Keratinocyte (primary cell): ENCODE results near the gene RAD21L1. TPM values are rescaled to one million over a fixed set of nuclear protein-coding genes. Genes with fewer than 3 reads are reported as not detected.

Experiments
- DNase-seq: peaks from one replicate; pipeline ENCODE4 v3.0.0-alpha.2; 2011; ENCODE audit warnings: low read depth, missing footprints, low spot score
- FAIRE-seq: peaks from 2 replicates; lab custom pipeline; 2011; peaks lifted over from hg19 to GRCh38; lab: Jason Lieb, UNC
- H2AFZ ChIP-seq: 2 replicates; pipeline ENCODE4 v1.6.0; 2012; ENCODE audit warnings: low read length, control low read depth, inconsistent platforms; ENCODE audit not compliant: control insufficient read depth
- H3K27ac ChIP-seq: 2 replicates; pipeline ENCODE4 v1.5.1; 2011; ENCODE audit warnings: low read length; ENCODE audit not compliant: control insufficient read depth, insufficient read depth
- H3K27me3 ChIP-seq: 3 replicates; pipeline ENCODE4 v1.6.0; 2011; ENCODE audit warnings: low read length; ENCODE audit not compliant: control insufficient read depth, insufficient read depth; ENCODE audit errors: extremely low read depth
- H3K36me3 ChIP-seq, 2 experiments: 2 replicates in 1 of 2; 3 replicates in 1 of 2; pipeline ENCODE4 v1.5.1; 2011; ENCODE audit warnings: low read length in 2 of 2, mild to moderate bottlenecking in 1 of 2; ENCODE audit not compliant: control insufficient read depth in 2 of 2, insufficient read depth in 2 of 2; ENCODE audit errors: extremely low read depth in 1 of 2
- H3K4me1 ChIP-seq: 3 replicates; pipeline ENCODE4 v1.5.1; 2011; ENCODE audit warnings: low read length; ENCODE audit not compliant: control insufficient read depth, insufficient read depth; ENCODE audit errors: extremely low read depth
- H3K4me2 ChIP-seq: 3 replicates; pipeline ENCODE4 v1.6.0; 2011; ENCODE audit warnings: low read depth, low read length; ENCODE audit not compliant: control insufficient read depth, insufficient read depth; ENCODE audit errors: extremely low read depth
- H3K4me3 ChIP-seq, 3 experiments: fragments of 200-600 bp in 1 of 3; sonication (generic) in 1 of 3; 2 replicates in 2 of 3; 3 replicates in 1 of 3; pipeline ENCODE4 v1.5.1; 2011 to 2016; ENCODE audit warnings: low read length in 3 of 3, mild to moderate bottlenecking in 3 of 3, control low read depth in 2 of 3, inconsistent platforms in 1 of 3, low read depth in 1 of 3, mixed read lengths in 1 of 3, mixed run types in 1 of 3, moderate library complexity in 1 of 3; ENCODE audit not compliant: control insufficient read depth in 2 of 3, insufficient read depth in 2 of 3; ENCODE audit errors: extremely low read depth in 1 of 3
- H3K79me2 ChIP-seq: 2 replicates; pipeline ENCODE4 v1.6.0; 2012; ENCODE audit warnings: low read length; ENCODE audit not compliant: control insufficient read depth, insufficient read depth
- H3K9ac ChIP-seq: 3 replicates; pipeline ENCODE4 v1.6.0; 2011; ENCODE audit warnings: low read length; ENCODE audit not compliant: control insufficient read depth, insufficient read depth; ENCODE audit errors: extremely low read depth
- H3K9me1 ChIP-seq: 3 replicates; pipeline ENCODE4 v1.6.0; 2011; ENCODE audit warnings: low read length; ENCODE audit not compliant: control insufficient read depth, insufficient read depth; ENCODE audit errors: extremely low read depth
- H3K9me3 ChIP-seq: 2 replicates; pipeline ENCODE4 v1.5.1; 2012; ENCODE audit warnings: low read depth, low read length; ENCODE audit not compliant: control insufficient read depth
- H4K20me1 ChIP-seq: 3 replicates; pipeline ENCODE4 v1.6.0; 2011; ENCODE audit warnings: low read length; ENCODE audit not compliant: control insufficient read depth, insufficient read depth; ENCODE audit errors: extremely low read depth
- EZH2 ChIP-seq: IDR thresholded peaks from one replicate; pipeline ENCODE4 v1.6.1; 2012; ENCODE audit warnings: inconsistent platforms, mild to moderate bottlenecking, low read length, moderate library complexity
- dilution Hi-C: fragments of 300-500 bp; cut with MboI; formaldehyde crosslinking; loops from one replicate; pipeline ENCODE4 v1.7.0; 2020; ENCODE audit warnings: low sequenced_read_pairs; ENCODE audit not compliant: extremely low pct_ligation_motif_present
- polyA plus RNA-seq, 5 experiments: library from polyadenylated mRNA; depleted of rRNA in 3 of 5; stranded (reverse) in 3 of 5; stranded (forward) in 1 of 5; unstranded in 1 of 5; fragments of >200 nt; gene quantifications; 1 replicate in 1 of 5; 2 replicates in 3 of 5; 3 replicates in 1 of 5; pipeline versions ENCODE4 v1.2.1 to v1.2.3, GENCODE V29; 2011 to 2012; ENCODE audit warnings: missing spikeins in 2 of 5, low read depth in 1 of 5, low replicate concordance in 1 of 5
- TF ChIP-seq, protein P1 (sequence below), 3 experiments: IDR thresholded peaks in 1 of 3; conservative IDR thresholded peaks in 1 of 3; optimal IDR thresholded peaks in 1 of 3; 2 replicates in 2 of 3; 3 replicates in 1 of 3; pipeline versions ENCODE3 to v1.5.1; 2011; ENCODE audit warnings: low read length in 3 of 3, mild to moderate bottlenecking in 3 of 3, moderate library complexity in 2 of 3, control low read depth in 1 of 3, inconsistent platforms in 1 of 3; ENCODE audit not compliant: insufficient read depth in 2 of 3; ENCODE audit errors: extremely low read depth in 1 of 3

Gene RAD21L1
- polyA plus RNA-seq, 1 donor (not counting 4 experiments of a cell fraction or from before 2014, with no cell fraction given), result not detected

GRCh38 chr20:1241456-1241855, 15.6 kb downstream of the RAD21L1 start:
- H3K4me2 ChIP-seq, result no peak overlapping the region
- no peaks in the 10 kb centered on the region for H3K79me2 ChIP-seq
- dilution Hi-C loops, result no loop called here
- DNase-seq, result no peak
- H4K20me1 ChIP-seq, result no peaks in the 10 kb centered on the region
- H3K9me3 ChIP-seq, result no peaks in the 10 kb centered on the region
- no peak overlapping the region for H3K9ac ChIP-seq
- FAIRE-seq, result no peak
- H2AFZ ChIP-seq, result no peak overlapping the region
- H3K36me3 ChIP-seq, result no peaks in the 10 kb centered on the region
- H3K27me3 ChIP-seq, result peaks cover 6% of the 10 kb centered on the region
- no peaks in the 10 kb centered on the region for H3K4me1 ChIP-seq
- H3K27ac ChIP-seq, result no peak overlapping the region
- H3K4me3 ChIP-seq, result no peak overlapping the region
- no peaks in the 10 kb centered on the region for H3K9me1 ChIP-seq
- TF ChIP-seq EZH2, result no peak
- TF ChIP-seq, protein P1, sequence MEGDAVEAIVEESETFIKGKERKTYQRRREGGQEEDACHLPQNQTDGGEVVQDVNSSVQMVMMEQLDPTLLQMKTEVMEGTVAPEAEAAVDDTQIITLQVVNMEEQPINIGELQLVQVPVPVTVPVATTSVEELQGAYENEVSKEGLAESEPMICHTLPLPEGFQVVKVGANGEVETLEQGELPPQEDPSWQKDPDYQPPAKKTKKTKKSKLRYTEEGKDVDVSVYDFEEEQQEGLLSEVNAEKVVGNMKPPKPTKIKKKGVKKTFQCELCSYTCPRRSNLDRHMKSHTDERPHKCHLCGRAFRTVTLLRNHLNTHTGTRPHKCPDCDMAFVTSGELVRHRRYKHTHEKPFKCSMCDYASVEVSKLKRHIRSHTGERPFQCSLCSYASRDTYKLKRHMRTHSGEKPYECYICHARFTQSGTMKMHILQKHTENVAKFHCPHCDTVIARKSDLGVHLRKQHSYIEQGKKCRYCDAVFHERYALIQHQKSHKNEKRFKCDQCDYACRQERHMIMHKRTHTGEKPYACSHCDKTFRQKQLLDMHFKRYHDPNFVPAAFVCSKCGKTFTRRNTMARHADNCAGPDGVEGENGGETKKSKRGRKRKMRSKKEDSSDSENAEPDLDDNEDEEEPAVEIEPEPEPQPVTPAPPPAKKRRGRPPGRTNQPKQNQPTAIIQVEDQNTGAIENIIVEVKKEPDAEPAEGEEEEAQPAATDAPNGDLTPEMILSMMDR (optimal IDR thresholded peaks at IDR 0.05 in 1 of 3, IDR thresholded peaks at IDR 0.05 in 1 of 3, conservative IDR thresholded peaks at IDR 0.05 in 1 of 3; ENCODE audit: extremely low read depth in 1 of 3, insufficient read depth in 2 of 3, low read length in 3 of 3), result no peak

GRCh38 chr20:1242099-1242498, 16.3 kb downstream of the RAD21L1 start:
- no peak overlapping the region for H3K9ac ChIP-seq
- no peak overlapping the region for H3K27ac ChIP-seq
- DNase-seq (no peak), FAIRE-seq (no peak)
- TF ChIP-seq, protein P1 (optimal IDR thresholded peaks at IDR 0.05 in 1 of 3, IDR thresholded peaks at IDR 0.05 in 1 of 3, conservative IDR thresholded peaks at IDR 0.05 in 1 of 3; ENCODE audit: extremely low read depth in 1 of 3, insufficient read depth in 2 of 3, low read length in 3 of 3), result no peak
- no peak for TF ChIP-seq EZH2
- no peaks in the 10 kb centered on the region for H4K20me1 ChIP-seq
- no peaks in the 10 kb centered on the region for H3K9me1 ChIP-seq
- H2AFZ ChIP-seq, result no peak overlapping the region
- H3K27me3 ChIP-seq, result peaks cover 6% of the 10 kb centered on the region
- dilution Hi-C loops, result no loop called here
- H3K36me3 ChIP-seq, result no peaks in the 10 kb centered on the region
- H3K4me1 ChIP-seq, result no peaks in the 10 kb centered on the region
- H3K4me2 ChIP-seq, result no peak overlapping the region
- H3K9me3 ChIP-seq, result no peaks in the 10 kb centered on the region
- no peak overlapping the region for H3K4me3 ChIP-seq
- H3K79me2 ChIP-seq, result no peaks in the 10 kb centered on the region
